Panc1 (cell line): Measurements from ENCODE around the gene MYOG.

ENCODE experiments used
- CTCF ChIP-seq: fragments of 450-650 bp; IDR thresholded peaks from 2 replicates; pipeline ENCODE4 v1.5.1; 2017; ENCODE audit warnings: mild to moderate bottlenecking
- REST ChIP-seq, 2 experiments: IDR thresholded peaks; 2 replicates each; pipeline ENCODE4 v1.6.1; 2011 to 2012; ENCODE audit warnings: low read depth in 2 of 2, control low read depth in 1 of 2, low read length in 1 of 2, mild to moderate bottlenecking in 1 of 2, moderate library complexity in 1 of 2; ENCODE audit not compliant: insufficient read depth in 1 of 2
- SIN3A ChIP-seq: IDR thresholded peaks from 2 replicates; pipeline ENCODE4 v1.6.1; 2012; ENCODE audit warnings: low read depth, mild to moderate bottlenecking, low read length, moderate library complexity, borderline replicate concordance; ENCODE audit not compliant: insufficient read depth

DNA sequence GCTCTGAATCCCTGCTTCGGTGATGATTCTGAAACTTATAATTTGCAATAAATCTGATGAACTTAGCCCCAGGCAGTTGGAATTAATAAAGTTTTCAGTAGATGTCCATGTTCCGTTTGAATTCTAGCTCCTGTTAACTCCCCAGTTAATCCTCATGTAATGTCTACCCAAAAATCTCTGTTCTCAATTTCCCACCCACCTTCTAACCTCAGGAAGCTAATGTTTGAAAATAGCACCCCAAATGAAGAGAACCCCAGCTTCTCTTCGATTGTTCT, 3.6 kb downstream of the MYOG start:
- no peak for TF ChIP-seq CTCF
- no peak for TF ChIP-seq REST (IDR thresholded peaks at IDR 0.05; ENCODE audit: insufficient read depth in 1 of 2, low read depth in 2 of 2, low read length in 1 of 2)
- TF ChIP-seq SIN3A = no peak
